ENCODE results near the gene DNMT3A.

The DNMT3A gene

DNA sequence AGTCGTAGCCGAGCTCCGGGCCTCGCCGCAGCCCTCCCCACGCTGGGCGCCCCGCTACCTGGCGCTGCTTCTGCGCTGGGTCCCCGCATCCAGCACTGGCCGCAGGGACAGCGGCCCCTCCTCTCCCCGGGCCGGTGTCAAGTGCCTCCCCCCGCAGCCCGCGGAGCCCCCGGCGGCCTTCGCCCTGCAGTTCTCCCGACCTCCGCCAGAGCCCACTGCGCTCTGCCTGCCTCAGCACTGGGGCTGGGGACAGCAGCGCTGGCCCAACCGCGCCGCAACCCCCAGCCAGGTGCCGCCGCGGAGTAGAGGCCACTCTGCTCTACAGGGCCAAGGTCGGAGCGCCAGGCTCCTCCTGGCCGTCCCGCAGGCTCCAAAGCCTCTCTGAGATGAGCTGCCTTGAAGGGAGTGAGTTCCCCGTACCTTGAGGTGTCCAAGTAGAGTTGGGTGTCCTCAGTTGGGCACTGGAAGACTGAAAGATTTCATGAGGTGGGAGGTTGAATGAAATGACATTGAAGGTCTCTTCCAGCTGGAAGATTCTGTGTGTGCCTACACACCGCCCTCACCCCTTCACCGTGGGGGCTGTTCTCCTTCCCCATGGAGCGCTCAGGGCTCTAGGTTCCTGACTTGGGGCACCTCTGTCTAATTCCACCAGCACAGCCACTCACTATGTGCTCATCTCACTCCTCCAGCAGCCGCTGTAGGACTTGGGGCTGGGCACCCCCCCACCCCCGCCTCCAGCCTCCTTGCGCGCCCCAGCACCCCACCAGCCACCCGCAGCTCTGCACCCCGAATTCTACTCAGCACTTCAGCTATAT is 854 bp upstream of the DNMT3A start:
- peak; percentile 86 to 88 for DNase-seq

DNA sequence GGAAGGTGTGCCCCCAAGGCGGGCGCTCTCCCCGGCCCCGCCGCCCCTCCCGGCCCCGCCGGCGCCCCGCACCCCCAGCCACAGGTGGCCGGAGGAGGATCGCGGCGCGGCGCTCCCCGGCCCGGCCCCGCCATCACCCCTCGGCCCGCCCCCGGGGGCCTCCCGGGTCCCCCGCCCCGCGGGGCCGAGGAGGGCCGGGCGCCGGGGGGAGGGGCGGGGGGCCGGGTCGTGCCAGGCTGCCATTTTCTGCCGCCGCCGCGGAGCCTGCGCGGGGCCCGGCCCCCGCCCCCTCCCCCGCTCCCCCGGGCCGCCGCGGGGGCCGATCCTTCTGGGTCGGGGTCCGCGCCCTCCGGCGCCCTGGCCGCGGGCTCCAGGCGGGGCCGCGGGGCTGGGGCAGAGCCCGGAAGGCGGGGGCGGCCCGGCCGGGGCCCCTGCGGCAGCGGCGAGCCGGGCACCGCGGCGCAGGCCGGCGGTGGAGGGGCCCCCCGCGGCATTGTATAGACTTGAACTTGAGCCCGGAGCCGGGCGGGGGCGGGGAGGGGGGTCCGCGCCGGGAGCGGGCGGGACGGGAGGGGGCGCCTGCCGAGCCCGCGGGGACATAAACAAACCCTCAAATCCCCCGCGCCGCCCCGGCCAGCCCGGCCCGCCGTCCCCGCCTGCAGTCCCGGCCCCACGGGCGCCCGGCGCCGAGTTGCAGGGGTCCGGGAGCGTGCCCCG is 556 bp downstream of the DNMT3A start:
- peak in 1 of 2 donors; percentile 32 for DNase-seq

DNA sequence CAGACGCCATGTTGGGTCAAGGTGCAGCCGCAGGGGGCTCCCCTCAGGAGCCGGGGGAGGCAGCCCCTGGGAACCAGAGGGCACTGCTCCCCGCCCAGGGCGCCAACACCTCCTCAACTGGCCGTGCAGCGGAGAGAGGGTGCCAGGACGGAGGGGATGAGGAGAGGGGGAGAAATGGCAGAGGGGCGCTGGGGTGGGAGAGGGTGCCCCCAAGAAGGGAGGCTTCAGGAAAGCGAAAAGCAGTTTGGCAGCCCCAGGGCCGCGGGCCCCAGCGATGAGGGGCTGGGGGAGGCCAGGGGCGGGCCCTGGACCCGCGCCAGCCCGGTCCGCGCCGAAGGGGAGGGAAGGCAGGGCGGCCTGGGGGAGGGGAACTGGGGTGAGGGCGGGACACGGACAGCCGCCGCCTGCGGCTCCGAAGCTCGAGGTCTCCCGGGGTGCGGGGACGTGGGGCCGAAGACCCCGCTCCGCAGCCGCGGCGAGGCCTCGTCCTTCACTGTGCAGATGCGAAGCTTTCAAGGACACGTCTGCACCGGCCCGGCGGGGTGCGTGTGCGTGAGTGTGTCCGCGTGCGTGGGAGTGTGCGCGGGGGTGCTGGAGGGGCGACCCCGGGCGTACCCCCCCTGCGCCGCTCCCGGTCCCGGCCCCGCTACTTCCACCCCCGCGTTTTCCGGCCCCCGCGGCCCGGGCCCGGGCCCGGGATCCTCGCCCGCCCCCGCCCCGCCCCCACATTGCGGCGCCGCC is 1.4 kb downstream of the DNMT3A start:
- DNase-seq = no peak

DNA sequence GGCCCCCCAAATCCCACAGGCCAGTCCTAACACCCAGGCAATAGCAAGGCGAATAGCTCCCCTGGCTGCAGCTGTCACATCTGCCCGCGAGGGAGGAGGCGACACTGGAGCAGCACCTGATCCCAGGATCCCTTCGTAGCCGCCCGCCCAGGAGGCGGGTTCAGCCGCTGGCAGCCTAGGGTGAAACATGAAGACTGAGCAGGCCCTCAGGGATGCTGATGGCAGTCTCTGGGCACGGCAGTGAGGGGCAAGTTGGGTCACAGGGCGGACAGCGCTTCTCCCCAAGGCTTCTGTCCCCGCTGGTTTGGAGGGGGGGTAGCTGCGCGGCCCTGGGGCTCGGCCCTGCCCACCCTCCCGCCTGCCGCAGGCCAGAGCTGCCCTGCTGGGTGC is 1.9 kb downstream of the DNMT3A start:
- DNase-seq = no peak

DNA sequence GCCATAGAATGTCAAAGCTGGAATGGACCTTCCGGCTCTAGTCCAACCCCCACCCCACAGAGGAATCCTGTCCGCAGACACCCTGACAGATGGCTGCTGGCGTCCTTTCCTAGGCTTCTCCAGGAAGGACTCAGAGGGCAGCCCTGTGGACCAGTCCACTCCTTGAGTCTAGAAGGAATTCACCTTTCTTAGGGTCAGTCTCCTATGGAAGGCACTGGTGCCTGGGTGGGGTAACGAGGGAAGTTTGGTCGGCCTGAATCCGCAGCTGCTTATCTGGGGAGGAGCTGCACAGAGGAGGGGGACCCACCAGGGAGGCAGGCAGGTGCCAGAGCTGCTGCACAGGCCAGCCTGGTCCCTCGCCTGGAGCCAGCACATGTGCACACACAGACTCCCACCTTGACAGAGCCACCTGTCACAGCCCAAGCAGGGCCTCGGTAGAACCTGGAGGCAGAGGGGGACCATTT is 2.5 kb downstream of the DNMT3A start:
- DNase-seq = no peak

DNA sequence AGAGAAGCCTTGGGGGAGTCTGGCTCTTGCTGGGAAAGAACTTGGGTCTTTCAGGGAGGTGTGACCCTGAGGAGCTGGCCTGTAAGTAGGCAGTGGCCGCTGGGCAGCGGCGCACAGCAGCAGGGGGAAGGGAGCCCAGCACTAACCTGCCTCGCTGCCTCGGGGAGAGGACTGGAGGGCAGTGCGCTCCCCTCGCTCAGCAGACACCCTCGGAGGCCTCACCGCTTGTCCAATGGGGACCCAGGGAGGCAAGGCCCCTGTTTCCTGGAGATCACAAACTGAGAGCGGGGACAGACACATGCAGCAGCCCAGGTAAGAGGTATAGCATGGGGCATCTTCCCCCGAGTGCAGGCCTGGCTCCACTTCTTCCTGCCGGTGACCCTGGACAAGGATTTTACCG is 3.3 kb downstream of the DNMT3A start:
- DNase-seq = no peak

DNA sequence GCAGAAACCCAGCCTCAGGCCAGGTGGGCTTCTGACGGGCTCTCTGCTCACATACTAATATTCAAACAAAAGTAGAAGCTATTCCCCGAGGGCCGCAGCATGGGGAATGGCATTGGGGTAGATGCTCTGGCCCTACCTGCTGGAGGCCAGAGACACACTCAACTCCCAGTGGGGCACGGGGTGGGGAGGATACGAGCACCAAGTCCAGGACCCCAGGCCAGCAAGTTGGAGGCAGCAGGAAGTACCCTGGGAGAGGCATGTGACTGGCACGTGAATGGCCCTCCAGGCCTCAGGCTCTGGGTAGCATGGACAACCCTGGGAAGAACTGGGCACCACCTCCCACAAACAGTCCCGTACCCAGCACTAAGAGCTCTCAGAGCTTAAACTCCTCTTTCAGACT is 3.8 kb downstream of the DNMT3A start:
- DNase-seq = no peak

DNA sequence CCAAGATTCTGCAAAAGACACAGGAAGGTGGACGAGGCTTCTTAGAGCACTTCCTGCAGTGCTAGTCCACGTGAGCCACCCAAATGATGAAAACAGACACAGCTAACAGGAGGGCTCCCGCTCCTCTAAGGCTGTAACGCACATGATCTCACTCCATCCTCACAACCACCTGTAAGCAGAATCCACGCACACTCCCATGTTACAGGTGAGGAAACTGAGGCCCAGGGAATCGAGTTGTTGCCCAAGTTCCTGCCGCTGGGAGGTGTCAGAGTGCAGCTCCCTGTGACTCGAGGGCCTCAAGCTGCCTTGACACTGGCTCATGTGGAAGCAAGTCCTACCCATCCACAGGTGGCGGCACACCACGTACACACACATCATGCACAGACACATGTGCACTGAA is 4.4 kb downstream of the DNMT3A start:
- DNase-seq = no peak

DNA sequence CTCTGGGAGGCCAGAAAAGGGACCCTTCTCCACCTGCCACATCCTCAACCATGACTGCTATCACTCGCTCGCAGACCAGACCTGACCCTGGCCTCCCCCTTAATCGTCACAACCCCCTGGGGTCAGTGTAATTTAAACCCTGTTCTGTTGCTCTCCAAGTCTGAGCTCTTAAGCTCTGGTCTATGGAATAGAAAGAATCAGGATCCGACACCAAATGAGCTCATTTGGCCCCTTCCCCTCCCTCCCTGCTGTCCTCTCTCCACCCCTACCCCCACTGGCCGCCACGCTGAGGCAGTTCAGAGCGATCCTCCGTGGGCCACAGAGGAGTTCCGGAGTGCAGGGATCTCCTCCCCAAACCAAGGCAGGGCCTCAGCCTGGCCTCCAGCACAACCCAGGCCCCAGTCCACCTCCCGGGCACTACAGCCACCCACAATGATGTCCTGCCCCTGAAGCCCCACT is 5.3 kb downstream of the DNMT3A start:
- no peak for DNase-seq

DNA sequence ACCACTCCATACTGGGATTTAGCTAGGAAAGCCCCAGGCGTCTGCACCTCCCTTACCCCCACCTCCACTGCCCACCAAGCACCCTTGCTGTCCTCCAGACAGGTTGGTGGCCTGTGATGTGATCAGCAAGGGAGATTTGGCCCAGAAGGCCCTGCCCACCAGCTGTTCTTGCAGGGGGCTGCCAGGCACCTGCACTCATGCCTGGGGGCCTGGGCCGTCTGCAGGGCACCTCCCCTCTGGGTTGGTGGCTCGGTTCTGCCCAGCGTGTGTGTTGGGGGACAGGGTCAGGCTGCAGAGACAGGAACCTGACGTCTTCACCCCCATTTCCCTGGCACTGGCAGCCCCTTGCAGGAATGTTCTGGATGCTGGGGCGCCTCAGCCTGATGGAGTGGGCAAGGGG is 5.8 kb downstream of the DNMT3A start:
- DNase-seq = no peak

DNA sequence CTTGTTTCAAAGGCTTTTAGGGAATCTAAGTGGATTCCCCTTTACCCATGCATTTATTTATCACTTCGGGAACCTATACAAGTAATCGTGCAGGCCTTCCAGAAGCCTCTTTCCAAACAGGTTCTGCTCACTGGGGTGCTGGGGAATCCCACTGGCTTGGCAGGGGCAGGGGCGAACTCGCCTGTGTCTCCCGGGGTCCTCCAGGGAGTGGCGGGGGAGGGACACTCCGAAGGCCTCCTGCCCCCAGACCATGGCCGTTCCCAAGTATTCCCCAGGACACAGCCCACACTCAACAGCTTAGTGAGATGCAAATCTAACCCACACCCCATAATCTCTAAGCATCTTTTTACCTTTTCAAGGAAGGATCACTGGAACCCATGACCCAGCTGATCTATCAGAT is 6.5 kb downstream of the DNMT3A start:
- no peak for DNase-seq

DNA sequence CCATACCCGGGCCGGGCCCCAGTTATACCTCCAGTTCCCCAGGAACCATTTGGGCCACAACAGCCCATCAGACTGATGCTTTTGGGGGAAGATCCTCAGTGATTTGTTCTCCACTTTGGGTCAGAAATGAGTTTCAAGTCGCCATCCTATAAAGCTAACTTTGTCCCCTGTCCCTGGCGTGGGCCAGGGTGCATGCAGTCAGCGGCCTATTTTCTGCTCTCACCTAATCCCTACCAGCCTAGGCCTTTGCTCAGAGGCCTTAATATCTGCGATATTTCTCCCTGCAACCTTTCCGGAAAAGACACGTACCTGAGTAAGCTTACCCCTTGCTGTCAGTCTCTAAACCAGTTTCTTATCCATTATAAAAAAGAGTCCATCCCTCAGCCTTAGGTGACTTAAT is 7.2 kb downstream of the DNMT3A start:
- no peak for DNase-seq

DNA sequence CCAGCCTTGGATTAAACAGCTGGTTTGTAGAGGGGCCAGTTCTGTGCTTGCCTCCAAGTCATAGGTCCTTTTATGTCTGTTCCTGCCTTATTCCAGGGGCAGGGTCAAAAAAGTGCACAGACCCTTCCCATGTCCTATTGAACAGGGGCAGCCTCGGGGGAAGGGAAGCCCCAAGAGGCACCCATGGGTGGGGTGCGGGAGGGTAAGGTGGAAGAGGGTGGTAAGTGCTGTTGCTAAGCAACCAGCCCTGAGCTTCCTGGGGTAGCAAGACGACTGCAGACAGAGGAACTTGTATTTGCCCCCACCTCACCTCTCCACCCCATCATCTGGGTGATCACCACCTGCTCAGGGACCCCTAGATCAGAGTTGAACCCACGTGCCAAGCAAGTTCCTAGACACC is 7.7 kb downstream of the DNMT3A start:
- peak in 1 of 2 donors; percentile 47 for DNase-seq

DNA sequence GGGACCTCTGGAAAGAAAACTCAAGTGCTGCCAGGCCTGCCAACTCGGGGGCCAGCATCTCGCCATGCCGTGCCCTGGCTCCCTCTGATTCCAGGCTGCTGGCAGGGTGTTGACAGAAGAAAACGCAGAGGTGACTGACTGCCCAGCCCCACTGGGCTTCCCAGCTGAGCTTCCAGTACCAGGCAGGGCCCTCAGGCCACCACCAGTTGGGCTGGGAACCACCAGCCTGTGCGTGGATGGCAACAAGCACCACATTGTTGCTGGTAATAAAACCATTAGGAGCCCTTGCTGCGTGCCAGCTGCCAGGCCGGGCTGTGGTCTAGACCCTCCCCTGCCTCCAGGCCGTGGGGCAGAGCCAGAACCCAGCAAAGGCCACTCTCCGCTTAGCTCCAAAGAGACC is 9.2 kb downstream of the DNMT3A start:
- no peak for DNase-seq

DNA sequence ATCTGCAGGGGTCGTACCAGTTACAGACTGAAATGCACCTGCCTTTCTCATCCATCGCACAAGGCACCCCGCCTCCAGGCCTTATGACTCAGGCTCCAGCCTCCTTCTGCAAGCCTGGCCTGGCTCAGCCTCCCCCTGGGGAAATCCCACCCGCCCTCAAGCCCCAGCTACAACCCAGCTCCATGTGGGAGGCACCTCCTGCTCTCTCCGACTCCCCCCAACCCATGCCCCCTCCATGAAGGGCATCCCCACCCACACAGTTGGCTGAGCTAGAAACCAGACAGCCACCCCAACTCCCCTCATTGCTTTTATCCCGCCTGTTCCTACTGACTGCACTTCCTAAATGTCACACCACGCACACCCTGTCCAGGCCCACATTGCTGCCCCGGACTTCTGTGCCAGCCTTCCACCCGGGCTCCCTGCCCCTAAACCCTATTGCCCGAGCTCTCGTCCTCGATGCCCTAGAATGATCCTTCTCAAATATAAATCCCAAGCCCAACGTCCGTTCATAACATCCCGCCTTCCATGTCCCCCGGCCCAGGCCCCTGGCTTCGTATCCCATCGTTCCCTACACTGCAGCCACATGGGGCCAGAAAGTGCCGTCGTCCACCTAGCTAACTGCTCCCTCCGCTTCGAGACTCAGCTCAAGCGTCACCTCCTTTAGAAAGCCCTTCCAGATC is 9.9 kb downstream of the DNMT3A start:
- no peak for DNase-seq

DNA sequence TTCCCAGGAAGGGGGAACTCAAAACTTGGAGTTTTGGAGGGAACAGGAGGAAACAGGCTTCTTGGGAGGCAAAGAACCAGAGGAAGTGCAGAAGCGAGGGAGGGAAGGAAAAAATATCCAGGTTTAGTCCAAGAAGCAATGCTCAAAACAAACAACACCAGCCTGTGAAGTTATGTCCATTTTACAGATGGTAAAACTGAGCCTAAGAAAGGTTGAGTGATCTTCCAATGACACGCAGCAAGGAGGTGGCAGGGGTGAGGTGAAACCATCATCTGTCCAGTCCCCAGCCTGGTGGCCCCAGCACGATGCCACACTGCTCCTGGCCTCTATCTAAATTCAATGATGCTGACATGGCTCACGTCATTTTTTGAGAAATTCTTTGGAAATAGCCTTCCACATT is 10.8 kb downstream of the DNMT3A start:
- DNase-seq = no peak

DNA sequence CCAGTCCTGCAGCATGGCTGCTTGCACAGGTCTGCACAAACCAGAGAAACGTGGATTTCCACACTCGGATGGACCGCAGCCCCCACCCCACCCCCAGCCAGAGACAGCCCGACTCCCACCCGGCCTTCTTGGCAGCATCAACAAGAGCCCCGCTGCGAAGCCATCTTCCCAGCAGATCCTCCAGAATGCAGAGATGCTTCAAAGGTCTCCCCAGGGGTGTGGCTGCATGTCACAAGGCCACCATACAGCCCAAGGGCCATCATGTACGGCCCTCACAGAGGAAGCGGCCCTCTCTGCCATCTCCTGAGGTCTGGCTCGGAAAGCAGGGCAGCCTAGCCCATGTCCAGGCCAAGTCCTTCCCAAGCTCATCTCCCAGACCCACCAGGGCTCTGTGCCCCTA is 11.5 kb downstream of the DNMT3A start:
- no peak for DNase-seq

DNA sequence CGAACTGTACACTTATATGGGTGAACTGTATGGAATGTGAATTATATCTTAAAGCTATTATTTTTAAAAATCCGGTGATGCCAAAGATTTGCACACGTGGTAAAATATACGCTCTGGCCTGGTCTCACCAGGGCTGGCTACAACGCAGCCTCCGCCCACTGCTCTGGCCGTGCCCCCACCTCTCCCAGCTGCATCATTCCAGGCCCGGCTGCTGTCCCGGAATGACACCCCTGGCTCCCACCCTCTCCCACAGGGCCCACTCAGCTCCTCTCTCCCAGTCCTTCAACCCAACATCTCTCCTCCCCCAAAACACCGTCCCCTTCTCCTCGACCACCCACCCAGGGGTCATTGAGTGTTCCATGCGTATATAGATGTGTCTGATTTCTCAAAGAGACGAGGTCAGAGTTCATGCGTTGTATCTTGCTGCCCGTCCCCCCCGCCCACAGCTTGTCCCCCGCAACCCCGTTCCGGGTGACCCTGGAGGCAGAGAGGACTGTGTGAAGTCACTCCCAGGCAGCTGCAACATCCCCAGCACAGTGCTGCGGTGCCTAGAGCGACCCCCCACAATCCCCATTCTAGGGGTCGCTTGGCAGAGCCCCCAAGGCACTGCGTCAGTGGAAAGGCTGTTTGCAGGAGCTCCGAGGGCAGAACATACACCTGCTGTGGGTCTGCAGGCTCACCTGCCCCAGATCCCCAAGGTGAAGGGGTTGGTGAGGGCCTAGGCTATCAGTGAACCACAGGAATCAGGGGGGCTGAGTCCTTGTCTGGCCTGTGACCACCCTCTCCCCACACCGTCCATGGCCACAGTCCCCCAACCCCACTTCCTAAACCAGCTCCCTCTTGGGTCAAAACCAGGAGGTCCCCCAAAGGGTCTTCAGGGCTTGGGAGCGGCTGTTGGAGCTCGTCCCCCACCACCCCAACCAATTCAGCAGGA is 13.3 kb downstream of the DNMT3A start:
- DNase-seq = no peak

DNA sequence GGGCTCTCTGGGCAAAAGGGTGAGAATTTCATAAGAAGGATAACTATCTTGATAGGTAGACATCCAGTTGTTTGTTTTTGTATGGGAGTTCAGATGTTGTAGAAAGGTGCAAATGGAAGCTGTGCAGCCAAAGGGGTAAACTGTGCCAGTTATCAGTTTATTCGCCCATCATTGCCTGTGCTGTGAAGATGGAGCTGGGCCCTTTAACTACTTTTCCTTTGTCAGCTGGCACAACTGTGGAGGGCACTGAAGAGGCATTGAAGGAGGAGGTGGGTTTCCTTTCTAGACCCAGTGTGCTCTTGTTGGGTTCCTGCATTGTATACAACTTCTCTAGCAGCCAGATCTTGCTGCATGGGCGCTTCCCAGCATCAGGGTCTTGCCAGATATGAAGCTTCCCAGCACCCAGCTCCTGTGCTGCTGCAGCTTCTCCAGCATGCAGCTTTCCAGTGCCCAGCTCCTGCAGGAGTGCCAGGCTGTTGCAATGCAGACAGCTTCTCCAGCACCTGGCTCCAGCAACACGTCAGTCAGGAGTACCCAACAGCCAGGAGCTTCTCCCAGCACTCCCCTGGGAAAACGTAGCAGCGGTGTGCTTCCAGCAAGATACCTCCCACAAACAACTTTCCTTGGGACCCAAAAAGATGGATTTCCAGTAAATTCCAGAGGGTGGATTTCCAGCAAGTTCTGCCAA is 15.3 kb downstream of the DNMT3A start:
- no peak for DNase-seq

DNA sequence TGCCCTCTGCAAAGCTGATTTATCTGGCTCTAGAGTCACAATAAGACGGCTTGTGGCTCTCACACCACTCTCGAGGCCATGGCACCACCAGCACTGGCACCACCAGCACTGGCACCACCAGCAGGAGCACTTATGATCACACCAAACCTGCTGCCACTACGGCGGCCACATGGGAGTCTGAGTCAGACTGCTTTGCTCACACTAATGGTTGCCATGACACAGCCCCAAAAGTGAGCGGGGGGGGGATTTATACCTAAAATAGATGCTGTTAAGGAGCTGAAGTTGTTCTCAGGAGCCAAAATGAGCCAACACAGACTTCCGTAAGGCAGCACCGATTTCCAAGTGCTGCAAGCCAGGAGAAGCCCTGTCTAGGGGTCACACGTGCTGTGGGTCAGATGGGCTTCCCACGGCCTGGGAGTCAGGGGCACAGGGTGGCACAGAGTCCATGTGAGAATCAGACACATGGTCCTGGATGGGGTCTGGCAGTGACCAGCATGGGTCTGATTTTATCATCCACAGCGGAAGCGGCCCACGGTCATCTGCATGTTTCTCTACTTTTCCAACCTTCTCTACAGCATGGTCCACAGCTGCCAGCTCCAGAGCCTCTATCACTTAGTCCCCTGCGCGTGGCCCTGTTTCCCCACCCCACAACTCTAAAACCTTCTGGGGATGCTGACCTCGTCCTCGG is 16.7 kb downstream of the DNMT3A start:
- DNase-seq = no peak

DNA sequence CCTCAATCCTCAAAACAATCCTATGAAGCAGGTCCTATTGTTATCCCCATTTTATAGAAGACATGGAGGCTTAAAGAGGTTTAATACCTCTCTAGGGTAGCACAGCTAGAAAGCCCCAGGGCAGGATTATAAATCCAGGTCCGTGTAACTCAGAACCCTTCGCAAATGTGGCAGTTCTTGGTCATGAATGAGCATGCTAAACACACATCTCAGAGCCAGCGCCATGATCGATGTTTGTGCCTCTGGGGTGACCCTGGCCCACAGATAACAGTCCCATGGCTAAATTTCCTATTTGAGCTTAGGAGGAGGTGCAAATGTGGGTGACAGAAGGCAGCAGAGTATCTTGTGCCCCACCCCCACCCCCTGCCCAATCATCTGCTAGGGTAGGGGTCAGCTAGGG is 17.5 kb downstream of the DNMT3A start:
- no peak for DNase-seq
